ENCODE results near the gene MIXL1. TPM values are rescaled to one million over a fixed set of nuclear protein-coding genes. Genes with fewer than 3 reads are reported as not detected.

MIXL1 gene
- total RNA-seq, 2 experiments from 2014 or later, result 0.82 to 2.7 TPM

DNA sequence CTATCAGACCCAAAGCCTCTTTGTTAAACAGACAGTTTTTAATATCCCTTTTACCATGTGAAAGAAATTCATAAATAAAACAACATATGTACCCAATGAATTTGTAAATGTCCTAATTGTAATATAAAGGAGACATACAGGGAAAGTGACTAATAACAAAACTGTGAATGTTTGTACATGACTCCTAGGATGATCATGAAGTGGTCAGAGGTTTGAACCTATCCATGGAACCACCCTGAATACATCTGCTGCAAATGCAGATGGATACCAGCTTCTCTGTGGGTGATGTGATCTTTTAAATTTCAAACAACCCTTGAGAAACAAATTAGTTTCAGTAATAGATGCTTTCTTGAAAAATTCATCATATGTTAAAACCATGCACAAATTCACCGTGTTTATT is 20.2 kb upstream of the MIXL1 start:
- no peak for DNase-seq (ENCODE audit: low spot score)
- BruUV-seq (replicated peaks), result no TSS peak
- Histone ChIP-seq H3K4me2 (ENCODE audit: low read length) (peak overlapping the region; percentile 51), H3K36me3 (ENCODE audit: insufficient read depth, low read length) (no peaks in the 10 kb centered on the region), H3K79me2 (ENCODE audit: insufficient read depth, low read depth, low read length) (no peaks in the 10 kb centered on the region), H3K9me3 (ENCODE audit: low read length) (no peaks in the 10 kb centered on the region), H3K9me2 (ENCODE audit: insufficient read depth, low read length) (no peaks in the 10 kb centered on the region), H3K4me3 (ENCODE audit: low read depth, low read length, poor library complexity, severe bottlenecking) (no peak overlapping the region), H4K20me1 (ENCODE audit: insufficient read depth, low read length) (no peaks in the 10 kb centered on the region), H2AFZ (ENCODE audit: low read length) (peak overlapping the region; percentile 93), H3K4me1 (ENCODE audit: insufficient read depth, low read length, poor library complexity, severe bottlenecking) (peaks cover 45% of the 10 kb centered on the region), H3K27ac (ENCODE audit: low read depth, low read length, poor library complexity, severe bottlenecking) (peak overlapping the region; percentile 35)
- CTCF ChIA-PET (ENCODE audit: unreplicated experiment), result interaction anchor here (0.7 to 1.4 kb wide), 3 partner anchors 21 to 130 kb away, joined by 3 to 5 read pairs (median 4); no protein-coding TSS in a partner anchor
- TF ChIP-seq, protein P1, sequence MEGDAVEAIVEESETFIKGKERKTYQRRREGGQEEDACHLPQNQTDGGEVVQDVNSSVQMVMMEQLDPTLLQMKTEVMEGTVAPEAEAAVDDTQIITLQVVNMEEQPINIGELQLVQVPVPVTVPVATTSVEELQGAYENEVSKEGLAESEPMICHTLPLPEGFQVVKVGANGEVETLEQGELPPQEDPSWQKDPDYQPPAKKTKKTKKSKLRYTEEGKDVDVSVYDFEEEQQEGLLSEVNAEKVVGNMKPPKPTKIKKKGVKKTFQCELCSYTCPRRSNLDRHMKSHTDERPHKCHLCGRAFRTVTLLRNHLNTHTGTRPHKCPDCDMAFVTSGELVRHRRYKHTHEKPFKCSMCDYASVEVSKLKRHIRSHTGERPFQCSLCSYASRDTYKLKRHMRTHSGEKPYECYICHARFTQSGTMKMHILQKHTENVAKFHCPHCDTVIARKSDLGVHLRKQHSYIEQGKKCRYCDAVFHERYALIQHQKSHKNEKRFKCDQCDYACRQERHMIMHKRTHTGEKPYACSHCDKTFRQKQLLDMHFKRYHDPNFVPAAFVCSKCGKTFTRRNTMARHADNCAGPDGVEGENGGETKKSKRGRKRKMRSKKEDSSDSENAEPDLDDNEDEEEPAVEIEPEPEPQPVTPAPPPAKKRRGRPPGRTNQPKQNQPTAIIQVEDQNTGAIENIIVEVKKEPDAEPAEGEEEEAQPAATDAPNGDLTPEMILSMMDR (conservative IDR thresholded peaks at IDR 0.05; ENCODE audit: low read length), result no peak
- no peak for TF ChIP-seq EZH2phosphoT487 (IDR thresholded peaks at IDR 0.05; ENCODE audit: borderline replicate concordance, low read depth, low read length)
- POLR2A ChIA-PET, result interaction anchor here (0.6 to 3.2 kb wide), 9 partner anchors 30 to 206 kb away, joined by 3 to 16 read pairs (median 4); no protein-coding TSS in a partner anchor
- intact Hi-C loops (cut with micrococcal nuclease; ENCODE audit: unreplicated experiment), result no loop called here

DNA sequence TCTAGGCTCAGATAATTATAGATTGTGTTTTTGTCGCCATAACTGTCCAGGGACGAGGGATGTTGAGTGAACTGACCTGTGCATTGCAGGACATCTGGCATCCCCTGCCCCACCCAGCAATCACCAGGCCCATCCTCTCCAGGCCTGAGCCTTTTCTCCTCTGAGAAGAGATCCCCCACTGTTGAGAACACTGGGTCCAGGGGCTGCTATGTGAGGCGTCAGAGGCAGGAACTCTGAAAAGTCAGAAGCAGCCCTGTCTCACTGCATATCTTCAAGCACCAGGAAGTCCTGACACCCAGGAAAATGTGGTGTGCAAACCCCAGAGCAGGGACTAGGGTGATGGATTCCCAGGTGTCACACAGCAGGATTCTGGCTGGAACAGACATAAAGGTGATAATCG is 19.8 kb upstream of the MIXL1 start:
- H3K79me2 ChIP-seq (ENCODE audit: insufficient read depth, low read depth, low read length), result no peaks in the 10 kb centered on the region
- H3K4me1 ChIP-seq (ENCODE audit: insufficient read depth, low read length, poor library complexity, severe bottlenecking), result peaks cover 45% of the 10 kb centered on the region
- peak overlapping the region; percentile 51; the same call in 1 of the 2 replicates for H3K4me2 ChIP-seq (ENCODE audit: low read length)
- POLR2A ChIA-PET, result interaction anchor here (1.3 kb wide), 1 partner anchor 30 kb away, joined by 3 read pairs; no protein-coding TSS in a partner anchor
- no peaks in the 10 kb centered on the region for H3K9me3 ChIP-seq (ENCODE audit: low read length)
- no peaks in the 10 kb centered on the region for H3K36me3 ChIP-seq (ENCODE audit: insufficient read depth, low read length)
- no peaks in the 10 kb centered on the region for H4K20me1 ChIP-seq (ENCODE audit: insufficient read depth, low read length)
- CTCF ChIA-PET (ENCODE audit: unreplicated experiment), result no interaction called here
- H3K27ac ChIP-seq (ENCODE audit: low read depth, low read length, poor library complexity, severe bottlenecking), result peak overlapping the region; percentile 35
- no peaks in the 10 kb centered on the region for H3K9me2 ChIP-seq (ENCODE audit: insufficient read depth, low read length)
- TF ChIP-seq EZH2phosphoT487 (IDR thresholded peaks at IDR 0.05; ENCODE audit: borderline replicate concordance, low read depth, low read length), result no peak
- TF ChIP-seq, protein P1 (conservative IDR thresholded peaks at IDR 0.05; ENCODE audit: low read length), result no peak
- intact Hi-C loops (cut with micrococcal nuclease; ENCODE audit: unreplicated experiment), result no loop called here
- no TSS peak for BruUV-seq (replicated peaks)
- H3K4me3 ChIP-seq (ENCODE audit: low read depth, low read length, poor library complexity, severe bottlenecking), result no peak overlapping the region
- peak overlapping the region; percentile 93 for H2AFZ ChIP-seq (ENCODE audit: low read length)
- peak; percentile 31 for DNase-seq (ENCODE audit: low spot score)

DNA sequence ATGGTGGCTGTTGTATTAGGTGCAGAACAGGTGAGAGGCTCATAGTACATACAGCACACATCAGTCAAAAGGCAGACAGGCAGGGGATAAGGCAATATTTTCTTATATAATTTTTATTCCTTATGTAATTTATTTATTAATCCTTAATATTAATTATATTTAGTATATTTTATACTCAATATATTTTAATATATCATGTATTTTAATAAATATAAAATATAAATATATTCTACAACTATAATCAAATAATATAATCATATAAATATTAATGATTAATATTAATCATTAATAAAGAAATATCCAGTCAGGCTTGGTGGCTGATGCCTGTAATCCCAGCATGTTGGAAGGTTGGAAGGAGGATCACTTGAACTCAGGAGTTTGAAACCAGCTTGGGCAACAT is 19.3 kb upstream of the MIXL1 start:
- intact Hi-C loops (cut with micrococcal nuclease; ENCODE audit: unreplicated experiment), result no loop called here
- H2AFZ ChIP-seq (ENCODE audit: low read length), result peak overlapping the region; percentile 93; the same call in 1 of the 2 replicates
- H3K36me3 ChIP-seq (ENCODE audit: insufficient read depth, low read length), result no peaks in the 10 kb centered on the region
- ChIA-PET CTCF (ENCODE audit: unreplicated experiment) (no interaction called here), POLR2A (no interaction called here)
- H3K9me3 ChIP-seq (ENCODE audit: low read length), result no peaks in the 10 kb centered on the region
- no peak overlapping the region for H3K4me3 ChIP-seq (ENCODE audit: low read depth, low read length, poor library complexity, severe bottlenecking)
- no peaks in the 10 kb centered on the region for H3K79me2 ChIP-seq (ENCODE audit: insufficient read depth, low read depth, low read length)
- no peak for TF ChIP-seq EZH2phosphoT487 (IDR thresholded peaks at IDR 0.05; ENCODE audit: borderline replicate concordance, low read depth, low read length)
- TF ChIP-seq, protein P1 (conservative IDR thresholded peaks at IDR 0.05; ENCODE audit: low read length), result no peak
- H4K20me1 ChIP-seq (ENCODE audit: insufficient read depth, low read length), result no peaks in the 10 kb centered on the region
- BruUV-seq (replicated peaks), result no TSS peak
- H3K4me1 ChIP-seq (ENCODE audit: insufficient read depth, low read length, poor library complexity, severe bottlenecking), result peaks cover 45% of the 10 kb centered on the region
- DNase-seq (ENCODE audit: low spot score), result no peak
- no peak overlapping the region for H3K4me2 ChIP-seq (ENCODE audit: low read length)
- no peaks in the 10 kb centered on the region for H3K9me2 ChIP-seq (ENCODE audit: insufficient read depth, low read length)
- no peak overlapping the region for H3K27ac ChIP-seq (ENCODE audit: low read depth, low read length, poor library complexity, severe bottlenecking)
